Lung microvascular endothelial cell (primary cell): Measurements from ENCODE around the gene PTPRN2. TPM values are rescaled to one million over a fixed set of nuclear protein-coding genes. Genes with fewer than 3 reads are reported as not detected.

Experiments
- DNase-seq, 2 donors: peaks; one replicate each; pipeline versions ENCODE4 v3.0.0 to v3.0.0-alpha.2; 2010; ENCODE audit warnings: low read depth in 2 of 2
- total RNA-seq: library from RNA; depleted of rRNA; stranded (reverse); fragments of >200 nt; gene quantifications from 2 replicates; pipeline ENCODE4 v1.2.1, GENCODE V29; 2014

Gene PTPRN2
- total RNA-seq, 1 donor from 2014 or later, result 4.6 TPM

DNA sequence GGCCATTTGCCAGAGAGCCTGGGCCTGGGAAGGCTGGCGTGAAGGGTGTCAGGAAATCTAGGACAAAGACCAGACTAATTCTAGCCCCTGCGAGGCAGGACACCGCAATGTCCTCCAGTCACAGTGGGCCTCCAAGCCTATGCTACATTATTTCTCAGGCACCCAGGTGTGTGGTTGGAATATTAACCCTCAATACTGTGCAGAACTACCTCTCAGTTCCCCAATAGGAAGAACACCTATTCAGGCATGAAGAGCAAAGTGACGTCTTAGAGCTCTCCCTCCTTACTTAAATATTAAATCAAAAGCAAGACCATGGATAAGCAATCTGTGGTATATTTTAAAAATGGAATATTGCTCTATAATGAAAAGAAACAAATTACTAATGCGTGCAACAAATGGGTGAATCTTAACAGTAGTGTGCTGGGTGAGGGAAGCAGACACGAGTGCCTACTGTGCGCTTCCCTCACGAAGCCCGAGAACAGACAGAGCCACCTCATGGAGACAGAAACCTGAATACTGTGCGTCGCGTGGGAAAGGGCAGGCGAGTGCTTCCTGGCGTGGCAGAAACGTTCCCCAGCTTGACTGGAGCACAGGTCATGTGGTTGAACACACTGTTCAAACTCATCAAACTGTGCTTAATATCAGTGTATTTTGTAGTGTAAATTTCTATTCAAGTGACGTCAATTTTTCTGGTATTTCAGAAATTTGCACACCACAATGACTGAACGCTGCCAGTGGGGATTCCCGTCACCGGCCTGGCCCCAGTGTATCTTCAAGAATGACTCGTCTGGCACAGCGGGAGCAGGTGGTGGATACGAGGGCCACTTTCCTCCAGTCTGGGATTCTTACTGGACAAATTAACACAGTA is 15.5 kb upstream of the PTPRN2 start:
- peak in 1 of 2 donors; percentile 30 for DNase-seq

GRCh38 chr7:158602041-158602440 is 14.4 kb upstream of the PTPRN2 start:
- no peak for DNase-seq

- DNase-seq, result no peak
Observed at GRCh38 chr7:158601090-158601489, 13.5 kb upstream of the PTPRN2 start.

- DNase-seq, result no peak
Observed at GRCh38 chr7:158596745-158597144, 9.1 kb upstream of the PTPRN2 start.

- DNase-seq, result no peak
Observed at GRCh38 chr7:158596309-158596708, 8.7 kb upstream of the PTPRN2 start.

GRCh38 chr7:158595068-158595467 is 7.4 kb upstream of the PTPRN2 start:
- peak; percentile 53 to 59 for DNase-seq

DNA sequence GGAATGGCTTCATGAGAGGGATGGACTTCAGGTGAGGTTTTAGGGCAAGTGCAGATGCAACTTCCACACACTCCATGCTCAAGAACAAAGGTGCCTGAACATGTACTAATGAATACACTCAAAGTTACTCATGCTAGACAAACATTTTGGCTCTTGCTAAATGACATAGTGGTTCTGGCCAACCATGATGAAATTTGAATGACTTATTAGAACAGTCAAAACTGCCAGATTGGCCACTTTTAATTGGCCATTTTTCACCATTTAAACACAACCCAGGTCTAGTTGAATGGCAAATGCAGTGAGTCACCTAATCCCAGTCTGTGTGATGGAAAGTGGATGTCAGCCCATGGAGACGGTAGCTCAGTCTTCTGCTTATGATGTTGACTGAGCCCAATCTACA is 4.9 kb upstream of the PTPRN2 start:
- no peak for DNase-seq

GRCh38 chr7:158591944-158592343 is 4.3 kb upstream of the PTPRN2 start:
- DNase-seq, result no peak

DNA sequence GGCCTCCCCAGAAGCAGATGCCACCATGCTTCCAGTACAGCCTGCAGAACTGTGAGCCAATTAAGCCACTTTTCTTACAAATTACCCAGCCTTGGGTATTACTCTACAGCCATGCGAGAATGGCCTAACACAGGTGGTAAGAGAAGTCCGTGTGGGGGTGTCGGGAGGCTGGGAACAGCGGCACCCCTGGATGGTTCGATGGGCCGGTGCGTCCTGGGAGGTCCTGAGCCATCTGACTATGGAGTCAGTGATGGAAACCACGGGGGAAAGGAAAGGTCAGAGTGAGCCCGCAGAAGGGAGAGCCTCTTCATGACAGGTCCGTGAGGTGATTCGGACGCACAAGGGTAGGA is 2.5 kb upstream of the PTPRN2 start:
- no peak for DNase-seq

DNA sequence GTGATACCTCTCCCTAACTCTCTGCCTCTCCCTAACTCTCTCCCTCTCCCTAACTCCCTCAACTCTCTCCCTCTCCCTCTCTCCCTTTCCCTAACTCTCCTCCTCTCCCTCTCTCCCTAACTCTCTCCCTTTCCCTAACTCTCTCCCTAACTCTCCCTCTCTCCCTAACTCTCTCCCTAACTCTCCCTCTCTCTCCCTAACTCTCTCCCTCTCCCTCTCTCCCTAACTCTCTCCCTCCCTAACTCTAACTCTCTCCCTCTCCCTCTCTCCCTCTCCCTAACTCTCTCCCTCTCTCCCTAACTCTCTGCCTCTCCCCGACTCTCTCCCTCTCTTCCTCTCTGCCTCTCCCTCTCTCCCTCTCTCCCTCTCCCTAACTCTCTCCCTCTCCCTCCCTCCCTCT is 2.0 kb upstream of the PTPRN2 start:
- DNase-seq, result no peak

- DNase-seq, result no peak
Observed at GRCh38 chr7:158588878-158589442, 1.3 kb upstream of the PTPRN2 start.

GRCh38 chr7:158588085-158588877 is 658 bp upstream of the PTPRN2 start:
- DNase-seq, result no peak

- DNase-seq, result no peak
Observed at GRCh38 chr7:158586499-158587161, 993 bp downstream of the PTPRN2 start.

DNA sequence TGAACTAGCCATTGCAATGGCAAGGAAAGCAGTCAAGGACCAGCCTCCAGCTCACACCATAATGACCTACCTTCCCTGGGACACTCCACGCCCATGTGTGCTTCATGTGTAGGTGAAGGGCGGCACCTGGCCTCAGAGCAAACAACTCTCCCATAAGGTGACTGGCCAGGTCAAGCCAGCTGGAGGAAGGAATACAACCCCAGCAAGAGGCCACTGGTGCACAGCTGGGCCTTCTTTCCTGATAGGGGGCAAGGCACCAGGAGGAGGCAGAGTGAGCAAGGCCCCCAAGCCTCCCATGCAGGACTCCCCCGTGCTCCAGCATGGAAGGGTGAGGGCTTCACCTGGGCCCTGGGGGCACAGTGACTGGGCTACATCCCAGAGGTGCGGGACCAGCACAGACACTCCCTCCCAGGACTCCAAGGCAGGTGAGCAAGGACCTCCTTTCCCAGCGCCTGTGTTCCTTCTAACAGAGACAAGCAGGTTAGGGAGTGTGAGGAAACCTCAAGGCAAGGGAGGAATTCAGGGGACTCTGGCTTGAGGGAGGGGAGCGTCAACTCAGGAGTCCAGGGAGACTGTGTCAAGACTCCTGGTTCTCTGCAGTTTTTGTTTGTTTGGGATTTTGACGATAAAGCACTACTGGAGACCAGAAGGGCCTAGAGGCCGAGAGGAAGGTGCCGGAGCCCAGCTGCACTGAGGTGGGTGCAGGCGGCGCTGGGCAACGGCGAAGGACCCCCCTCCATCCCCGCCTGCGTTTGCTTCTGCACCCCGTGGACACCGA is 1.7 kb downstream of the PTPRN2 start:
- no peak for DNase-seq

- no peak for DNase-seq
Observed at GRCh38 chr7:158584407-158584806, 3.2 kb downstream of the PTPRN2 start.

GRCh38 chr7:158583810-158584209 is 3.8 kb downstream of the PTPRN2 start:
- no peak for DNase-seq

- DNase-seq, result no peak
Observed at GRCh38 chr7:158583143-158583542, 4.5 kb downstream of the PTPRN2 start.

GRCh38 chr7:158582089-158582456 is 5.5 kb downstream of the PTPRN2 start:
- no peak for DNase-seq

DNA sequence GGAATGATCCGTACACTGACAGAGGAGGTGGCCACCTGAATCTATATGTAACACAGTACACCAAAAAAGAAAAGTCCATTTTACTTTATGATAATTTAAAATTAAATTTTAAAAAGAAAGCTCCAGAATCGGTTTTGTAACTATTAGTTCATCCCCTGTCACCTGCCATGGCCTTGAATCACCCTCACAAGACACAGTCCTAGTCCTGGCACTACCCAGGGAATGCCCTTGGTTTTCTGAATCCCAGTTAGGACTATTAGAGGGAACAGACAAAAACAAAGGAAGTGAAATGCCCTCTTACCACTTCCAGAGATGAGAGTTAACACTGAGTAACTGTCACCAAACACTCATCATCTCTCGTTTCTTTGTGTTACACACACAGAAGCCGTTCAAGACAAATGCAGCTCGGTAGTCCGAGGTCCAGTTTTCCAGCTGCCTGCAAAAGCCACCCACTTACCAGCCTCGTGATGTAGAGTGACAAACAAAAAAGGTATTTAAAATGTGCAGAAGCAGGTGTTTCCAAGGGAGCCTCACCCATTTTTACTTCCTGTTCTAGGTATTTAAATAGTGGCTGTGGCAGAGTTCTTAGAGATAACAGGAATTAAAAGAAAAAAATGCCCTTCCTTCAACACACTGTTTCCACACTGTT is 6.1 kb downstream of the PTPRN2 start:
- no peak for DNase-seq
